ENCODE results near the gene ERFE.

ERFE gene

DNA sequence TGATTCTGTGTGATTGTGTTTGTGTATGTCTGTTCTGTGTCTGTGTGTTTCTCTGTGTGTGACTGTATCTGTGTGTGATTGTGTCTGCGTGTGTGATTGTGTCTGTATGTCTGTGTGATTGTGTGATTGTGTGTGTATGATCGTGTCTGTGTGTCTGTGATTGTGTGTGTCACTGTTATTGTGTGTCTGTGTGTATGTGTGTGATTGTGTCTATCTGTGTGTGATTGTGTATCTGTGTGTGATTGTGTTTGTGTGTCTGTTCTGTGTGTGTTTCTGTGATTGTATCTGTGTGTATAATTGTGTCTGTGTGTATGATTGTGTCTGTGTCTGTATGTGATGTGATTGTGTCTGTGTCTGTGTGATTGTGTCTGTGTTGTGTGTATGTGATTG, 32.0 kb upstream of the ERFE start:
- DNase-seq = no peak

GRCh38 chr2:238127165-238128060, 31.4 kb upstream of the ERFE start:
- peak in 1 of 2 experiments; percentile 8 for DNase-seq

DNA sequence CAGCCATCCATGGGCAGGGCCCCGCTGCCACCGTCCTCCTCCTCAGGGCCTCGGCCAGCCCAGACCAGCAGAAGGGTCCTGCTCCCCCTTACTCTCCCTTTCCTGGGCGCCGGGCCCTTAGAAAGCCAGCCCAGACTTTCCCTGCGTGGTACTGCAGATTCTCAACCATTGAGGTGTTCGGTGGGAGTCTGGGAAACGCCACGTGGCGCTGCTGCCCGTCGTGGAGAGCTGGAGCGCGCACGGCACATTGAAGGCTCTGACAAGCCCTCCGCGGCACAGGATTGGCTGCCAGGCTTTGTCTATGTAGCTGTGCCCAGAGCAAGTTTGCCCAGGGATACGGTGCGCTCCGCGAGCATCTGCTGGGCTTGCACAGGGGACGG, 30.7 kb upstream of the ERFE start:
- no peak for DNase-seq

- no peak for DNase-seq
Measured at GRCh38 chr2:238128534-238129001, 30.2 kb upstream of the ERFE start.

GRCh38 chr2:238129166-238130010, 29.4 kb upstream of the ERFE start:
- no peak for DNase-seq

DNA sequence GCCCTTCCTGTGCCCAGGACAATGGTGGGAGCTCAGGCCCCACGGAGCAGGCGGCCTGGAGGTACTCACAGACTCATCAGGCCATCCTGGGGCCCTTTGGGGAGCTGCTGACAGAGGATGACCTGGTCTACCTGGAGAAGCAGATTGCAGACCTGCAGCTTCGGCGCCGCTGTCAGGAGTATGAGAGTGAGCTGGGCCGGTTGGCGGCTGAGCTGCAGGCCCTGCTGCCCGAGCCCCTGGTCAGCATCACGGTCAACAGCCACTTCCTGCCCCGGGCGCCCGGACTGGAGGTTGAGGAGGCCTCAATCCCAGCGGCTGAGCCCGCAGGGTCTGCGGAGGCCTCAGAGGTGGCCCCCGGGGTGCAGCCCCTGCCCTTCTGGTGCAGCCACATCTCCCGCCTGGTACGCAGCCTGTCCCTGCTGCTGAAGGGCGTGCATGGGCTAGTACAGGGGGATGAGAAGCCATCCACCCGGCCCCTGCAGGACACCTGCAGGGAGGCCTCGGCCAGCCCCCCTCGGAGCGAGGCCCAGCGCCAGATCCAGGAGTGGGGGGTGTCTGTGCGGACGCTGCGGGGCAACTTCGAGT, 28.6 kb upstream of the ERFE start:
- DNase-seq = no peak

DNA sequence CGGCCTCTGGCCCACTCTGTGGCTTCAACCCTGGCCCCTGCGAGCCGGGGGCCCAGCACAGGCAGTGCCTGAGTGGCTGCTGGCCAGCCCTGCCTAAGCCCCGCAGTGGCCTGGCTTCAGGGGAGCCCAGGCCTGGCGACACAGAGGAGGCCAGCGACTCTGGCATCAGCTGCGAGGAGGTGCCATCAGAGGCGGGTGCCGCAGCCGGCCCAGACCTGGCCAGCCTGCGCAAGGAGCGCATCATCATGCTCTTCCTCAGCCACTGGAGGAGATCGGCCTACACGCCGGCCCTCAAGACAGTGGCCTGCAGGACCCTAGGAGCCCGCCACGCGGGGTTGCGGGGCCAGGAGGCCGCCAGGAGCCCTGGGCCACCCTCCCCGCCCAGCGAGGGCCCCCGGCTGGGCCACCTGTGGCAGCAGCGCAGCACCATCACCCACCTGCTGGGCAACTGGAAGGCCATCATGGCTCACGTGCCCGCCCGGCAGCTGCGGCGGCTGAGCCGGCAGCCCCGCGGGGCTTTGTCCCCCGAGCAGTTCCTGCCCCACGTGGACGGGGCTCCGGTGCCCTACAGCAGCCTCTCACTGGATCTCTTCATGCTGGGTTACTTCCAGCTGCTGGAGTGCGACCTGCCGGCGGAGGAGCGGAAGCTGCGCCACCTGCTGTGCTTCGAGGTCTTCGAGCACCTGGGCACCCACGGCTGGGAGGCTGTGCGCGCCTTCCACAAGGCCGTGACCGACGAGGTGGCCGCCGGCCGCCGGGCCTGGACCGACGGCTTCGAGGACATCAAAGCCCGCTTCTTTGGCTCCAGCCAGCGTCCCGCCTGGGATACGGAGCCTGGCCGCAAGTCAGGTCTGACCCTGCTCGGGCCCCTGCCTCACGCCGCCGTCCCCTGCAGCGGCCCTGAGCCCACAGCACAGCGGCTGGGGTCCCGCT, 27.8 kb upstream of the ERFE start:
- peak in 1 of 2 experiments; percentile 31 for DNase-seq

GRCh38 chr2:238131761-238132462, 26.9 kb upstream of the ERFE start:
- no peak for DNase-seq

GRCh38 chr2:238132463-238133450, 26.0 kb upstream of the ERFE start:
- DNase-seq = no peak

GRCh38 chr2:238133499-238134392, 25.0 kb upstream of the ERFE start:
- DNase-seq = no peak

DNA sequence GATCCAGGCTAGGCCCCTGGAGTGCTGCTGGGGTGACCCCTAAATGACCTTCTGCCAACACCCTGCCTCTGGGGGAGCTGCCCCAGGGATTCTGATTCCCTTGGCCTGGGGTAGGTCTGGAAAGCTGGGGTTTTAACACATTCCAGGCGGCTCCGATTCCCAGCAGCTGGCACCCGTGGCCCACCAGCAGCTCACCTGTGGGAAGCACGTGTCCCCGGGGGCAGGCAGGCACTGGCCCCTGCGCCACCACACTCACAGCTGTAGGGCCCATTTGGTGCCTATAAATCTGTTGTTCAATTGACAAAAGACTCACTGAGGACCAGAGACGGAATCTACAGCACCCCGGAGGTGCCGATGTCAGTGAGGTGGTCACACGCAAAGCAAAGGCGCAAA, 24.4 kb upstream of the ERFE start:
- no peak for DNase-seq

DNA sequence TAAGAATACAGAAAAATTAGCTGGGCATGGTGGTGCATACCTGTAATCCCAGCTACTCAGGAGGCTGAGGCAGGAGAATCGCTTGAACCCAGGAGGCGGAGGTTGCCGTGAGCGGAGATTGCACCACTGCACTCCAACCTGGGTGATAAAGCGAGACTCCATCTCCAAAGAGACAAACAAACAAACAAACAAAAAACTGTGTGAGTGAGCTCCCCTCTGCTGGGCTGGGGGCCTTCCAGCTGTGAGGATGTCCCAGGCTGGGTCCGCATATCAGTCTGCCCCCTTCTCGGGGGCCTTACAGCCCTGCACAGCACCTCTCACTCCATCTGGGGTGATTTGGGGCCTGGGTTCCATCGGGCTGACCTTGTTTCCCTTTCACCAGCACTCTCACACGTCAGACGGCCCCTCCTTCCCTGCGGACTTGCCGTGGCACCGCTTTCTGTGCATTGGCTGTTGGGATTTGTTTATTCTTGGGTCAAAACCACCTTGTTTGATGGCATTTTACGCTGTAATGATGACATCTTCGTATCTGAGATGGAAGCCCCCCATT, 23.1 kb upstream of the ERFE start:
- no peak for DNase-seq

- no peak for DNase-seq
Measured at GRCh38 chr2:238136820-238137537, 21.8 kb upstream of the ERFE start.

DNA sequence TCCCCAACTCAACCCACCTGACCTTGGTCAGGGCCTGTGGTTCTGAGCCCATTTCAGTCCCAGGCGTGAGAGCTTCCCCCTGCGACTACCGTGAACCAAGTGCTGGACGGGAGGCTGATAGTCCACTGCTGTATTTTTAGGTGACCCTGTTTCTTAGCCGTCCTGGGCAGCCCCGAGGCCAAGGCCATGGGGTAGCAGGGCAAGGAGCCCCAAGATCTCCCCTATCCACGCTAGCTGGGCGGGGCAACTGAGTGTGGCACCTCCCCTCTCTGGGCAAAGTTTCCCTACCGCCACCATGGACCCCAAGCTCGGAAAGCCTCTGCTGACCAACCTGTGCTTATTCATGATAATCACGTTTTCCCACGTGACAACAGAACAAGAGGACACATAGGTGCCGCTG, 20.9 kb upstream of the ERFE start:
- no peak for DNase-seq

DNA sequence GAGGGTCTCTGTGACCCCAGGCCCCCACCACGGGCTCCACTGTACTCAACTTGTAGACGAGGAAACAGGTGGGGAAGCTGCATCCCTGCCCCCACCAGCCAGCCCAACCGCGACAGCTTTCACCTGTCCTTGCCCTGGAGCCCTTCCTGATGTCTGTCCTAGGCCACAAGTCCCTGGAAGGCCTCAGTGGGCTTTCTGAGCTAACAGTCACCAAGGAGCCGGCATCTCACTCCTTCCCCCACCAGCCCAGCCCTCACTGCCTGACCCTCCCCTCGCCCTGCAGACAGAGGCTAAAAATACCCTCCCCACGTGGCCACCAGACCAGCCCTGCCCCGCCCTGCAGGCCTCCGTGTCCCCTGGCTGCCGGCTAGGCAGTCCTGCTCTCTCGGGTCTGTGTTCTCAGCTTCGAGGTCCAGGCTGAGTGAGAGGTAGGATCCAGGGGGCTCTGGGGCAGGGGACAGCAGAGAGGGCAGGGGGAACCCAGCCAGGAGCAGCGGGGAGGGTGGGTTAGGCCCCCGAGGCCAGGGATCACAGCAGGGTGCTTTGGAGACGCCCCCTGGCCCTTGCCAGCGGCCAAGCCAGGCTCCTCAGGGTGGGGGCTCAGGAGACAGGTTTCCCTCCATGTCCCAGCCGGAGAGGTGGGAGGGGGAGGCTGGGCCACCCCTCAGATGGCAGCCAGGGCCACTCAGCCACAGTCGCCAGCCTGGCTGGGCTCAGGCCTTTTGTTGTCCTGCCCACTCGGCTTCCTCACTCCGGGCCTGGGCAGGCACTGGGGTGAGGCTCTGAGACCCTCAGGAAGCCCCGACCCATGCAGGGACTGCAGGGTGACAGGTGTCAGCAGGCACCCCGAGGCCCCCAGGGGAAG, 20.2 kb upstream of the ERFE start, which contains the start of gene KLHL30:
TSS of gene KLHL30 (plus strand) at position 338 of the 865 bp plus-strand sequence. CDS start 2,087 bp downstream, outside the sequence.
- peak; percentile 27 to 44 for DNase-seq

DNA sequence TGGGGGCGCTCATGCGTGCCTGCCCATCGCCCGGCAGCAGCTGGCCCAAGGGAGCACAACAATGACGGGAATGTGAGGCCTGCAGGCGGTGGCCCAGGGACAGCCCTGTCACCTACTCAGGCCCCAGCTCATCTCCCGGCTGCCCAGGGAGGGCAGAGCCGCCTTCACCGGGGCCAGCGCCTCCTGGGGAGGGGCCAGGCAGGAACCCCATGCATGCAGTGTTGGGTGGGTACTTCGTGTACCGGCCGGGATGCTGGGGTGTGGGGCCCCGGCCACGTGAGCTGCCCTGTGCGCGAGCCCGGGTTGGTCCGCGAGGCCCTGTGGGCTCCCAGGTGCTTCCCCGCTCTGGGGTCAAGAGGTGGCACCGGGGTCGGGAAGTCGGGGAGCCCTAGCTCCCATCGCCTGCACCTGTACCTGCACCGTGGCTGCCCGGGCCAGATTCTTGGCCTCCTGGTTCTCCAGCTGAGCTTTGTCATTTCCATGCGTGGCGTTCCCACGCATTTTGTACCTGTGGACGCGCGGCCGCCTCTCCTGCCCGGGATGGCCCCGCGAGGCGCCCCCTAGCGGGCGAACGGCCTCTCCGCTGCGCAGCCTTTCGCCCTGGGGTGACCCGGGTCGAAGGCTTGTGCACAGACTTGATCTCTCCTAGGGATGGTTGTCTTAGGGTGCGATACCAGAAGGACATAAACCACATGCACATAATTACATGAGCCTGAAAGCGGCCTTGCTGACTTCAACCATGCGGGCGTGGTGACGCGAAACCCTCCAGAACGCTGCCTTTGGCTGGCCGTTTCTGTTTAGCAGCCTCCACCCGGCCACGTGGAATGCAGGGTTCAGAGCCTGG, 19.4 kb upstream of the ERFE start:
- DNase-seq = peak in 1 of 2 experiments; percentile 17

Data from SHP77 (cell line).